BJ (cell line): Measurements from ENCODE around the gene PGAM5. TPM values are rescaled to one million over a fixed set of nuclear protein-coding genes. Genes with fewer than 3 reads are reported as not detected.
"Not testable (repeated sequence)": the region's sequence is repeated elsewhere in the genome, so short reads cannot be mapped to it uniquely, and the experiment has no call there.

Experiments used
- CTCF ChIA-PET: fragments of 350-600 bp; formaldehyde crosslinking; extraction: SDS; loops from one replicate; lab custom pipeline; 2021; ENCODE audit warnings: antibody characterized with exemption, inconsistent platforms; lab: Yijun Ruan, JAX
- POLR2A ChIA-PET: fragments of 300-600 bp; sonication (Branson Sonifier 250); formaldehyde crosslinking; extraction: SDS; loops from one replicate; lab custom pipeline; 2021; ENCODE audit warnings: antibody characterized with exemption; lab: Charles Lee
- DNase-seq: peaks from one replicate; pipeline ENCODE4 v3.0.0-alpha.2; 2011; ENCODE audit warnings: low read depth
- H3K27me3 ChIP-seq: 2 replicates; pipeline ENCODE4 v1.6.0; 2011; ENCODE audit warnings: low read length; ENCODE audit not compliant: control insufficient read depth, insufficient read depth
- H3K36me3 ChIP-seq: 2 replicates; pipeline ENCODE4 v1.5.1; 2011; ENCODE audit warnings: low read length; ENCODE audit not compliant: control insufficient read depth, insufficient read depth
- H3K4me3 ChIP-seq: 2 replicates; pipeline ENCODE4 v1.5.1; 2011; ENCODE audit warnings: low read depth, mild to moderate bottlenecking, control low read depth, low read length
- CTCF ChIP-seq: IDR thresholded peaks from 2 replicates; pipeline ENCODE4 v1.5.1; 2011; ENCODE audit warnings: low read depth, mild to moderate bottlenecking, control low read depth, inconsistent platforms, low read length, moderate library complexity; ENCODE audit not compliant: insufficient read depth
- polyA plus RNA-seq: library from polyadenylated mRNA; depleted of rRNA; stranded (reverse); fragments of >200 nt; gene quantifications from 2 replicates; pipeline ENCODE4 v1.2.3, GENCODE V29; 2011

The PGAM5 gene
- polyA plus RNA-seq, 1 experiment = 17.7 TPM

GRCh38 chr12:132747395-132747794 lies 36.8 kb downstream of the PGAM5 start:
- DNase-seq = no peak
- Histone ChIP-seq H3K4me3 (no peak overlapping the region), H3K36me3 (peaks cover 54% of the 10 kb centered on the region), H3K27me3 (no peaks in the 10 kb centered on the region)
- ChIA-PET CTCF (no interaction called here), POLR2A (no interaction called here)
- TF ChIP-seq CTCF = no peak

- no peak for TF ChIP-seq CTCF
- Histone ChIP-seq H3K36me3 (peaks cover 50% of the 10 kb centered on the region), H3K27me3 (no peaks in the 10 kb centered on the region), H3K4me3 (no peak overlapping the region)
- ChIA-PET POLR2A (no interaction called here), CTCF (no interaction called here)
- no peak for DNase-seq
These were observed 37.3 kb downstream of the PGAM5 start for GRCh38 chr12:132747896-132748295.

GRCh38 chr12:132748319-132748718 lies 37.7 kb downstream of the PGAM5 start:
- ChIA-PET CTCF (interaction anchor here (1.1 kb wide), 1 partner anchor 8 kb away, joined by 3 read pairs; no protein-coding TSS in a partner anchor), POLR2A (no interaction called here)
- peaks cover 50% of the 10 kb centered on the region for H3K36me3 ChIP-seq
- no peak for DNase-seq
- no peak for TF ChIP-seq CTCF
- H3K27me3 ChIP-seq = no peaks in the 10 kb centered on the region
- no peak overlapping the region for H3K4me3 ChIP-seq

- POLR2A ChIA-PET, DNase-seq, H3K4me3 ChIP-seq, H3K27me3 ChIP-seq: not testable (repeated sequence)
- CTCF ChIA-PET = interaction anchor here (0.7 kb wide), 1 partner anchor 109 kb away, joined by 3 read pairs; no protein-coding TSS in a partner anchor
- H3K36me3 ChIP-seq = peaks cover 20% of the 10 kb centered on the region
These were observed 43.0 kb downstream of the PGAM5 start for GRCh38 chr12:132753670-132754069.

GRCh38 chr12:132754160-132754932 lies 43.7 kb downstream of the PGAM5 start:
- no peak overlapping the region for H3K4me3 ChIP-seq
- peaks cover 17% of the 10 kb centered on the region for H3K36me3 ChIP-seq
- POLR2A ChIA-PET = no interaction called here
- CTCF ChIA-PET = interaction anchor here (0.7 kb wide), 1 partner anchor 108 kb away, joined by 3 read pairs; no protein-coding TSS in a partner anchor
- TF ChIP-seq CTCF = no peak
- H3K27me3 ChIP-seq = no peaks in the 10 kb centered on the region
- no peak for DNase-seq

- CTCF ChIA-PET = interaction anchor here (0.6 kb wide), 2 partner anchors 16 to 36 kb away, joined by 3 read pairs; no protein-coding TSS in a partner anchor
- DNase-seq, H3K27me3 ChIP-seq, H3K4me3 ChIP-seq, POLR2A ChIA-PET, H3K36me3 ChIP-seq: not testable (repeated sequence)
These were observed 48.2 kb downstream of the PGAM5 start for GRCh38 chr12:132758825-132759224.
